ENCODE measurements around the gene CAB39. TPM values are rescaled to one million over a fixed set of nuclear protein-coding genes. Genes with fewer than 3 reads are reported as not detected.
A peak's percentile ranks its signal among the peaks of the same experiment; 100 is the strongest.

Gene CAB39
- total RNA-seq, 2 donors from 2014 or later, result 130 to 149 TPM

GRCh38 chr2:230827774-230828271 lies 115.2 kb downstream of the CAB39 start:
- H3K36me3 Mint-ChIP-seq (ENCODE audit: insufficient read depth in 2 of 2), result peaks cover 0 to 2% of the 10 kb centered on the region in 2 donors
- H3K4me1 Mint-ChIP-seq (ENCODE audit: low read depth), result peaks cover 32% of the 10 kb centered on the region
- no peak overlapping the region for H3K27ac Mint-ChIP-seq
- ATAC-seq (replicated peaks in 1 of 2), result peak; percentile 2 to 22
- peaks cover 61% of the 10 kb centered on the region for H3K27me3 Mint-ChIP-seq (ENCODE audit: low read depth)
- DNase-seq, result no peak
- peak overlapping the region; percentile 6 to 51 for H3K4me3 Mint-ChIP-seq
- no peaks in the 10 kb centered on the region for H3K9me3 Mint-ChIP-seq

GRCh38 chr2:230828272-230828961 lies 115.8 kb downstream of the CAB39 start:
- Mint-ChIP-seq H3K4me3 (peak overlapping the region; percentile 52 to 69), H3K27ac (peak overlapping the region; percentile 29), H3K36me3 (ENCODE audit: insufficient read depth in 2 of 2) (peaks cover 0 to 2% of the 10 kb centered on the region in 2 donors), H3K4me1 (ENCODE audit: low read depth) (peaks cover 32% of the 10 kb centered on the region), H3K9me3 (no peaks in the 10 kb centered on the region), H3K27me3 (ENCODE audit: low read depth) (peaks cover 61% of the 10 kb centered on the region)
- peak; percentile 46 to 52 for DNase-seq
- ATAC-seq (replicated peaks in 1 of 2), result peak; percentile 62 to 68

DNA sequence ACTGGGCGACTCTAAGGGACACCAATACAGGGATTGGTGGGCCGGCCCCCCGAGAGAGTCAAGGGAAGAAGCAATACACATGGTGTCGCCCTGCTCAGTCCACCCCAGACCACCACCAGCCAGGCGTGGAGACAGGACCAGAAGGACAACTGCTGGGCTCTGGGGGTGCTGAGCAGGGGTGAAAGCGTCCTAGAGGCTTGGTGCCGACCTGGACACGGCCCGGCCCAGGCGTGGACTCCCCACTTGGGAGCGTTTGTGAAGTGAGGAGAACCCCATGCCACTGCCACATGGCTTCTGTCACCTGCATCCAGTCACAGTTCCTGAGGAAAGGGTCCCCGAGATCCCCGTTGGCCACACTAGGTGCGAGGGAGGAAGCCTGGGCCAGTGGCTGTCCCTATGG lies 116.7 kb downstream of the CAB39 start:
- H3K9me3 Mint-ChIP-seq, result no peaks in the 10 kb centered on the region
- DNase-seq (no peak), ATAC-seq (replicated peaks in 1 of 2) (no peak)
- peak overlapping the region in 1 of 2 donors; percentile 69 for H3K4me3 Mint-ChIP-seq
- H3K4me1 Mint-ChIP-seq (ENCODE audit: low read depth), result peaks cover 30% of the 10 kb centered on the region
- peaks cover 0 to 2% of the 10 kb centered on the region in 2 donors for H3K36me3 Mint-ChIP-seq (ENCODE audit: insufficient read depth in 2 of 2)
- H3K27ac Mint-ChIP-seq, result no peak overlapping the region
- peaks cover 60% of the 10 kb centered on the region for H3K27me3 Mint-ChIP-seq (ENCODE audit: low read depth)

GRCh38 chr2:230829959-230830358 lies 117.3 kb downstream of the CAB39 start:
- Mint-ChIP-seq H3K4me1 (ENCODE audit: low read depth) (peaks cover 24% of the 10 kb centered on the region), H3K27ac (no peak overlapping the region), H3K9me3 (no peaks in the 10 kb centered on the region), H3K27me3 (ENCODE audit: low read depth) (peaks cover 54% of the 10 kb centered on the region), H3K4me3 (no peak overlapping the region), H3K36me3 (ENCODE audit: insufficient read depth in 2 of 2) (peaks cover 0 to 2% of the 10 kb centered on the region in 2 donors)
- ATAC-seq (replicated peaks in 1 of 2) (peak; percentile 24 to 31), DNase-seq (no peak)

DNA sequence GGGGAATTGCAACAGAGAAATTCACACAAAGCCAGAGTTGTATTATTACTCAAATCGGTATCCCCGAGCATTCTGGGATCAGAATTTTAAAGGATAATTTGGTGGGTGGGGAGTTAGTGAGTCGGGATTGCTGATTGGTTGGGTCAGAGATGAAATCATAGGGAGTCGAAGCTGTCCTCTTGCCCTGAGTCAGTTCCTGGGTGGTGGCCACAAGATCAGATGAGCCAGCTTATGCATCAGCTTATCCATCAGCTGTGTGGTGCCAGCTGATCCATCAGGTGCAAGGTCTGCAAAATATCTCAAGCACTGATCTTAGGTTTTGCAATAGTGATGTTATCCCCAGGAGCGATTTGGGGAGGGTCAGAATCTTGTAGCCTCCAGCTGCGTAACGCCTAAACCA lies 117.8 kb downstream of the CAB39 start:
- Mint-ChIP-seq H3K9me3 (no peaks in the 10 kb centered on the region), H3K4me1 (ENCODE audit: low read depth) (peaks cover 24% of the 10 kb centered on the region), H3K27ac (peak overlapping the region; percentile 44), H3K36me3 (ENCODE audit: insufficient read depth in 2 of 2) (peaks cover 0 to 2% of the 10 kb centered on the region in 2 donors), H3K4me3 (no peak overlapping the region), H3K27me3 (ENCODE audit: low read depth) (peaks cover 50% of the 10 kb centered on the region)
- DNase-seq (no peak), ATAC-seq (replicated peaks in 1 of 2) (peak; percentile 25 to 45)

- no peak for ATAC-seq (replicated peaks in 1 of 2)
- H3K9me3 Mint-ChIP-seq, result peaks cover 0 to 5% of the 10 kb centered on the region in 2 donors
- H3K4me3 Mint-ChIP-seq, result no peak overlapping the region
- DNase-seq, result no peak
- peaks cover 3% of the 10 kb centered on the region for H3K27me3 Mint-ChIP-seq (ENCODE audit: low read depth)
- H3K36me3 Mint-ChIP-seq (ENCODE audit: insufficient read depth in 2 of 2), result peaks cover 0 to 4% of the 10 kb centered on the region in 2 donors
- H3K4me1 Mint-ChIP-seq (ENCODE audit: low read depth), result peaks cover 14% of the 10 kb centered on the region
- H3K27ac Mint-ChIP-seq, result no peak overlapping the region
These were observed 127.7 kb downstream of the CAB39 start for GRCh38 chr2:230840301-230840700.

GRCh38 chr2:230842473-230842872 lies 129.8 kb downstream of the CAB39 start:
- Mint-ChIP-seq H3K27me3 (ENCODE audit: low read depth) (peaks cover 11% of the 10 kb centered on the region), H3K4me3 (no peak overlapping the region), H3K4me1 (ENCODE audit: low read depth) (peaks cover 20% of the 10 kb centered on the region), H3K9me3 (peaks cover 2 to 5% of the 10 kb centered on the region in 2 donors), H3K36me3 (ENCODE audit: insufficient read depth in 2 of 2) (peaks cover 0 to 4% of the 10 kb centered on the region in 2 donors), H3K27ac (no peak overlapping the region)
- no peak for DNase-seq
- ATAC-seq (replicated peaks in 1 of 2), result no peak

GRCh38 chr2:230843132-230843531 lies 130.5 kb downstream of the CAB39 start:
- peaks cover 2 to 5% of the 10 kb centered on the region in 2 donors for H3K9me3 Mint-ChIP-seq
- peak in 1 of 2 donors; percentile 43 for ATAC-seq (replicated peaks in 1 of 2)
- H3K4me3 Mint-ChIP-seq, result no peak overlapping the region
- DNase-seq, result no peak
- H3K4me1 Mint-ChIP-seq (ENCODE audit: low read depth), result peaks cover 27% of the 10 kb centered on the region
- H3K36me3 Mint-ChIP-seq (ENCODE audit: insufficient read depth in 2 of 2), result peaks cover 0 to 4% of the 10 kb centered on the region in 2 donors
- peaks cover 14% of the 10 kb centered on the region for H3K27me3 Mint-ChIP-seq (ENCODE audit: low read depth)
- no peak overlapping the region for H3K27ac Mint-ChIP-seq

GRCh38 chr2:230846360-230846759 lies 133.7 kb downstream of the CAB39 start:
- ATAC-seq (replicated peaks in 1 of 2), result no peak
- Mint-ChIP-seq H3K9me3 (peaks cover 0 to 2% of the 10 kb centered on the region in 2 donors), H3K27ac (no peak overlapping the region), H3K27me3 (ENCODE audit: low read depth) (peaks cover 41% of the 10 kb centered on the region), H3K36me3 (ENCODE audit: insufficient read depth in 2 of 2) (no peaks in the 10 kb centered on the region), H3K4me3 (no peak overlapping the region), H3K4me1 (ENCODE audit: low read depth) (peaks cover 35% of the 10 kb centered on the region)
- DNase-seq, result no peak

DNA sequence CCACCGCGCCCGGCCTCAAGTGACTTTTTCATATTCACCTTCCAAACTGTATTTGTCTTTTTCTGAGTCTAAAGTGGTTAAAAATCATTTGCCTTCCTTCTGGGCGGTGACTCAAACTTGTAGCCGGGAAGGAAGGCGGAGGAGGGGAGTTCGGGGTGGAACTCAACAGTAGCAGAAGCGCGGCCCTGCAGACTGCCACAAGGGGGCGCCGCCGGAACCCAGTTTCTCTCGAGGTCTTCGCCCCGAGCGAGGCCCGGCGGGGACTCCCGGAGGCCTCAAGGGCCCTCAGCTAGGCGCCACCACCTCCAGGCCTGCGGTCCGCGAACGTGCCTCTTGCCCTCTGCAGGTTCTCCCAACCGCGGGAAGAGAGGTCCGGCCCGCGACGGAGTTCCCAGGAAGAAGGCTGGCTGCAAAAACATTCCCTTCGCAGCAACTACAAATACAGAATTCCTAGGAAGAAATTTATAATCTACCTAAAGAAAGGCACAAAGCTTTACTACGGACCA lies 135.3 kb downstream of the CAB39 start:
- Mint-ChIP-seq H3K4me1 (ENCODE audit: low read depth) (peaks cover 27% of the 10 kb centered on the region), H3K4me3 (peak overlapping the region; percentile 47 to 50), H3K27me3 (ENCODE audit: low read depth) (peaks cover 55% of the 10 kb centered on the region), H3K9me3 (peaks cover 0 to 2% of the 10 kb centered on the region in 2 donors), H3K27ac (no peak overlapping the region), H3K36me3 (ENCODE audit: insufficient read depth in 2 of 2) (no peaks in the 10 kb centered on the region)
- ATAC-seq (replicated peaks in 1 of 2) (peak; percentile 91 to 94), DNase-seq (peak; percentile 92 to 95)

DNA sequence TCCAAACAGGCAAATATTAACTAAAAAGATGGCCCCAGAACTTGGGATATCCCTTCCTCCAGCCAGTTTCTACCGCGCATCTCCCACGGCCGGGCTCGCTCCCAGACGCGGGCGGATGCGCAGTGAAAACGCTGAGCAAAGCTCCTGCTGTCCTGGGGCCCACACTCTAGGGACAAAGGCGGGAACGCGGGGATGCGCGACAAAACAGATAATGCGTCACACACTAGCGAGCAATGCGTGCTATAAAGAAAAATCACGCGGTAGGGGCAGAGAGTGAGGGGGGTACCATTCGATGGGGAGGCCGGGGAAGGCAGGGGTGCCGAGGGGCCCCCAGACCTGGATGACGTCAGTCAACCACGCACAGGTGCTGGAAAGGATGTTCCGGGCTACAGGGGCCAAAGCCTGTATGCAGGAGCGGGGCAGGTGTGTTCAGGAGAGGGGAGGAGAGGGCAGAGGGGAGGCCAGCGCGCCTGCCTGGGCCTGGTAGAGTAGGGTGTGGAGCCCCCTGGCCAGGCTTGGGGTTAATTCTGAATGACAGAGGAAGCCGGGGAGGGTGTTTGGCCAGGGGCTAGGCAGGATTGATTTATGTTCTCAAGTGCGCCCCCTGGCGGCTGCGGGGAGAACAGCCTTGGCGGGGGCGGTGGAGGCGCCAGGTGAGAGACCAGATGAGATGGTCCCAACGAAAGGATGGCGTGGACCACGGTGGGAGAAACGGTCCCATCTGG lies 137.2 kb downstream of the CAB39 start:
- Mint-ChIP-seq H3K27ac (peak overlapping the region; percentile 11), H3K36me3 (ENCODE audit: insufficient read depth in 2 of 2) (no peaks in the 10 kb centered on the region), H3K4me1 (ENCODE audit: low read depth) (peaks cover 20% of the 10 kb centered on the region), H3K9me3 (peaks cover 0 to 2% of the 10 kb centered on the region in 2 donors), H3K27me3 (ENCODE audit: low read depth) (peaks cover 68% of the 10 kb centered on the region), H3K4me3 (no peak overlapping the region)
- DNase-seq (peak; percentile 71 to 82), ATAC-seq (replicated peaks in 1 of 2) (peak; percentile 44 to 53)

DNA sequence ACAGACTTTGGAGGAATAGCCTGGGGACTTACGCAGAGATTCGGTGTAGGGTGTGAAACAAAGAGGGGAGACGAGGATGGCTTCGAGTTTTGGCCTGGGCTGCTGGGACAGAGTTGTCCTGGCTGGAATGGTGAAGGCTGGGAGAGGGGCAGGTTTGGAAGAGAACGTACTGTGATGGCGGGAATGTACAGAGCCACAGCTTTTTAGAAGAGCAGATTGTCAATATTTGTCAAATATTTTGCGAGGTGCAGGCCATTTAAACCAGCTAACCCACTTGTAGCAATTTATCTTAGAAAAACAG lies 137.7 kb downstream of the CAB39 start:
- DNase-seq (no peak), ATAC-seq (replicated peaks in 1 of 2) (no peak)
- H3K27me3 Mint-ChIP-seq (ENCODE audit: low read depth), result peaks cover 66% of the 10 kb centered on the region
- peaks cover 20% of the 10 kb centered on the region for H3K4me1 Mint-ChIP-seq (ENCODE audit: low read depth)
- H3K9me3 Mint-ChIP-seq, result peaks cover 0 to 2% of the 10 kb centered on the region in 2 donors
- no peaks in the 10 kb centered on the region for H3K36me3 Mint-ChIP-seq (ENCODE audit: insufficient read depth in 2 of 2)
- H3K27ac Mint-ChIP-seq, result peak overlapping the region; percentile 11
- no peak overlapping the region for H3K4me3 Mint-ChIP-seq

DNA sequence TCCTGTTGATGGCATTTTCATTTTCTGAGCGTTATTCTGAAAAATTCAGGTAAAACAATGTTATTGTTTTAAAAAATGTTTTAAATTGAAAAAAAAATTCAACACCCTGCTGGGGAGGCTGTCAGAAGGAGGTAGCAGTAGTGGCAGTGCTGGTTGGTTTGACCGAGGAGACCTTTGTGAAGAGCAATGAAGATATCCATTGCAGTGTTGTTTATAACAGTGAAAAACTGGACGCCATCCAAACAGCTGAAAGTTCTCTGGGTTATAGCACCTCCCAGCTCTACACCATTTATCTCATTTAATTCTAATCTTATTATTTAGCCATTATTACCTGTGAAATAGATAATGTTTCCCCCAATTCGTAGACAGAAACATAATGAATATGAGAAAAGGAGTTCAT lies 139.5 kb downstream of the CAB39 start:
- Mint-ChIP-seq H3K36me3 (ENCODE audit: insufficient read depth in 2 of 2) (no peaks in the 10 kb centered on the region), H3K27me3 (ENCODE audit: low read depth) (peaks cover 77% of the 10 kb centered on the region), H3K9me3 (no peaks in the 10 kb centered on the region), H3K4me1 (ENCODE audit: low read depth) (peaks cover 18% of the 10 kb centered on the region), H3K27ac (no peak overlapping the region), H3K4me3 (no peak overlapping the region)
- ATAC-seq (replicated peaks in 1 of 2) (no peak), DNase-seq (no peak)
